MCF 10A (cell line): ENCODE results near the gene OPCML. TPM values are rescaled to one million over a fixed set of nuclear protein-coding genes. Genes with fewer than 3 reads are reported as not detected.

Source experiments
- BruUV-seq: library from RNA; stranded (reverse); fragments of 400-500 nt; replicated peaks from 2 replicates; lab custom pipeline; 2021; lab: Mats Ljungman, UMichigan
- CTCF ChIA-PET: fragments of 300-600 bp; sonication (Branson Sonifier 250); formaldehyde crosslinking; extraction: SDS; loops from one replicate; lab custom pipeline; 2021; ENCODE audit warnings: antibody characterized with exemption, inconsistent platforms; lab: Yijun Ruan, JAX
- POLR2A ChIA-PET: fragments of 300-600, 350-650 bp; sonication (Branson Sonifier 250); formaldehyde crosslinking; extraction: SDS; loops from one replicate; lab custom pipeline; 2020; ENCODE audit warnings: antibody characterized with exemption, inconsistent platforms; lab: Yijun Ruan, JAX
- DNase-seq: peaks from one replicate; pipeline ENCODE4 v3.0.0-alpha.2; 2018; ENCODE audit not compliant: unreplicated experiment
- H3K27ac Mint-ChIP-seq: one replicate; pipeline ENCODE4 v1.8.0; 2022; ENCODE audit warnings: mild to moderate bottlenecking, low read depth, mixed read lengths; ENCODE audit not compliant: unreplicated experiment
- H3K27me3 Mint-ChIP-seq: one replicate; pipeline ENCODE4 v1.8.0; 2022; ENCODE audit warnings: mixed read lengths; ENCODE audit not compliant: insufficient read depth, unreplicated experiment
- H3K36me3 Mint-ChIP-seq: one replicate; pipeline ENCODE4 v1.8.0; 2022; ENCODE audit warnings: mild to moderate bottlenecking, moderate library complexity, mixed read lengths; ENCODE audit not compliant: insufficient read depth, unreplicated experiment
- H3K4me1 Mint-ChIP-seq: one replicate; pipeline ENCODE4 v1.8.0; 2022; ENCODE audit warnings: mixed read lengths; ENCODE audit not compliant: insufficient read depth, unreplicated experiment
- H3K4me3 Mint-ChIP-seq: one replicate; pipeline ENCODE4 v1.8.0; 2022; ENCODE audit warnings: mild to moderate bottlenecking, moderate library complexity, mixed read lengths; ENCODE audit not compliant: unreplicated experiment
- H3K9me3 Mint-ChIP-seq: one replicate; pipeline ENCODE4 v1.8.0; 2022; ENCODE audit warnings: mixed read lengths; ENCODE audit not compliant: unreplicated experiment
- intact Hi-C: fragments of 100-400 bp; cut with micrococcal nuclease; formaldehyde crosslinking; loops from 2 replicates; pipeline ENCODE4 v1.14.1; 2022
- total RNA-seq: library from RNA; stranded (reverse); gene quantifications from 2 replicates; pipeline ENCODE4 v1.2.3, GENCODE V29; 2022
- TF ChIP-seq, protein P1 (sequence below): fragments of 200-600 bp; IDR thresholded peaks from one replicate; pipeline ENCODE4 v1.8.0; 2022; ENCODE audit warnings: antibody characterized with exemption, mild to moderate bottlenecking; ENCODE audit not compliant: unreplicated experiment

OPCML gene
- total RNA-seq, 1 experiment from 2014 or later, result not detected

DNA sequence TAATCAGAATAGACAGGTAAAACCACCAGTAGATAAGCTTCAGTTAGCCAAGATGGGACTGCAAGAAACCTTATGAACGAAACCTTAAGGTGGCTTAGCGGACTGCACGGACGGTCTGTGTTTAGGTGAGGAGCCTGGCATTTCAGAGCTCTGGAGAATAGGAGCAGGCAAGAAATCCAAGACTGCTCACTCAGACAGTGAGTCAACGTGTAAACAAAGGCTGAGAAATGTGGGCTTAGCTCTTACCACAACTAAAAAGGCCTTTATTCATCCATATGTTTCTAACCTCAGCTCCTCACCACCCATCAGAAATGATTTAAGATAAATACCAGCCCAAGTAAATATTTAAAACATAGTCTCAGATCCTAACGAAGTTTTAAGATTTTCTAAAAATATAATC is 657.7 kb downstream of the OPCML start:
- POLR2A ChIA-PET, result interaction anchor here (0.7 kb wide), 2 partner anchors 27 to 431 kb away, joined by 3 to 4 read pairs; no protein-coding TSS in a partner anchor
- peaks cover 21% of the 10 kb centered on the region for H3K9me3 Mint-ChIP-seq
- CTCF ChIA-PET, result no interaction called here

DNA sequence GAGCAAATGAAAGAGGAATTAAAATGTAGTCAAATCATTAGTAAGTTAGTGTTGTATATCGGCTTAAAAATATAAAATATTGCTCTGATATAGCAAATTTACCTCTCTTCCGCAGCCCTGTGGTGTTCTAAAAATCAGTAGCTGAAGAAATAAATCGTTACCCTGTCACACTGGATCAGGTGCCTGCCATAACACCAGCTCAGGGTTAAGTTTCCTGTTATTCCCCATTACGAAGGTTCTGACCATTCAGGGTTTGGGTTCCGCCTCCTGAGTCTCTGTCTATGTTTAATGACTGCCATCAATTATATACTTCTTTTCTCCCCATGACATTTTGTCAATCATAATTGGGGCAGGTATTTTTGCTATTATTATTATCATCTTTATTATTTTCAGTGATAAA is 658.5 kb downstream of the OPCML start:
- no peaks in the 10 kb centered on the region for H3K36me3 Mint-ChIP-seq
- TF ChIP-seq, protein P1, sequence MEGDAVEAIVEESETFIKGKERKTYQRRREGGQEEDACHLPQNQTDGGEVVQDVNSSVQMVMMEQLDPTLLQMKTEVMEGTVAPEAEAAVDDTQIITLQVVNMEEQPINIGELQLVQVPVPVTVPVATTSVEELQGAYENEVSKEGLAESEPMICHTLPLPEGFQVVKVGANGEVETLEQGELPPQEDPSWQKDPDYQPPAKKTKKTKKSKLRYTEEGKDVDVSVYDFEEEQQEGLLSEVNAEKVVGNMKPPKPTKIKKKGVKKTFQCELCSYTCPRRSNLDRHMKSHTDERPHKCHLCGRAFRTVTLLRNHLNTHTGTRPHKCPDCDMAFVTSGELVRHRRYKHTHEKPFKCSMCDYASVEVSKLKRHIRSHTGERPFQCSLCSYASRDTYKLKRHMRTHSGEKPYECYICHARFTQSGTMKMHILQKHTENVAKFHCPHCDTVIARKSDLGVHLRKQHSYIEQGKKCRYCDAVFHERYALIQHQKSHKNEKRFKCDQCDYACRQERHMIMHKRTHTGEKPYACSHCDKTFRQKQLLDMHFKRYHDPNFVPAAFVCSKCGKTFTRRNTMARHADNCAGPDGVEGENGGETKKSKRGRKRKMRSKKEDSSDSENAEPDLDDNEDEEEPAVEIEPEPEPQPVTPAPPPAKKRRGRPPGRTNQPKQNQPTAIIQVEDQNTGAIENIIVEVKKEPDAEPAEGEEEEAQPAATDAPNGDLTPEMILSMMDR, result no peak
- no peak for DNase-seq
- ChIA-PET CTCF (no interaction called here), POLR2A (interaction anchor here (0.6 kb wide), 1 partner anchor 33 kb away, joined by 3 read pairs; no protein-coding TSS in a partner anchor)
- H3K9me3 Mint-ChIP-seq, result peaks cover 19% of the 10 kb centered on the region
- no peaks in the 10 kb centered on the region for H3K4me1 Mint-ChIP-seq
- intact Hi-C loops, result no loop called here
- no peaks in the 10 kb centered on the region for H3K27me3 Mint-ChIP-seq
- H3K4me3 Mint-ChIP-seq, result no peak overlapping the region
- H3K27ac Mint-ChIP-seq, result no peak overlapping the region
- no TSS peak for BruUV-seq

More for the DNA sequence above, 657.7 kb downstream of the OPCML start:
- TF ChIP-seq, protein P1, result no peak
- Mint-ChIP-seq H3K4me1 (no peaks in the 10 kb centered on the region), H3K27me3 (no peaks in the 10 kb centered on the region), H3K36me3 (no peaks in the 10 kb centered on the region), H3K4me3 (no peak overlapping the region), H3K27ac (no peak overlapping the region)
- BruUV-seq, result no TSS peak
- intact Hi-C loops, result no loop called here
- peak; percentile 17 for DNase-seq

DNA sequence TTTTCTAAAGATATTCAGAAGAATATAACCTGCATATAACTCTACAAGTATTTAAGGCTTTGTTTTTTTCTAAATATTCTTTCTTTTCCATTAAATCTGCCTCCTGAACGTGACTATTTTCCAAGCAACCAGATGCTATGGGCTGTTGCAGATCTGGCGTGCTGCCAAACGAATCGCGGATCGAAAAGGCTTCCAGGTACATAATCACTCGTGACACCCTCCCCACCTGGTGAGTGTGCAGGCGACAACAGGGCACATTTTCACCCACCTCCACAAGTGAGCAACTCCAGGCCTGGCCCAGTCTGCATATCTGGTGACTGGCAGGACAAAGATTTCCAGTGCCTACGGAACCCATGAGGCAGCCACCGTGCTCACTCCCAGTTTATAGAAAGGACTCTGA is 660.1 kb downstream of the OPCML start:
- H3K36me3 Mint-ChIP-seq, result no peaks in the 10 kb centered on the region
- H3K4me3 Mint-ChIP-seq, result no peak overlapping the region

DNA sequence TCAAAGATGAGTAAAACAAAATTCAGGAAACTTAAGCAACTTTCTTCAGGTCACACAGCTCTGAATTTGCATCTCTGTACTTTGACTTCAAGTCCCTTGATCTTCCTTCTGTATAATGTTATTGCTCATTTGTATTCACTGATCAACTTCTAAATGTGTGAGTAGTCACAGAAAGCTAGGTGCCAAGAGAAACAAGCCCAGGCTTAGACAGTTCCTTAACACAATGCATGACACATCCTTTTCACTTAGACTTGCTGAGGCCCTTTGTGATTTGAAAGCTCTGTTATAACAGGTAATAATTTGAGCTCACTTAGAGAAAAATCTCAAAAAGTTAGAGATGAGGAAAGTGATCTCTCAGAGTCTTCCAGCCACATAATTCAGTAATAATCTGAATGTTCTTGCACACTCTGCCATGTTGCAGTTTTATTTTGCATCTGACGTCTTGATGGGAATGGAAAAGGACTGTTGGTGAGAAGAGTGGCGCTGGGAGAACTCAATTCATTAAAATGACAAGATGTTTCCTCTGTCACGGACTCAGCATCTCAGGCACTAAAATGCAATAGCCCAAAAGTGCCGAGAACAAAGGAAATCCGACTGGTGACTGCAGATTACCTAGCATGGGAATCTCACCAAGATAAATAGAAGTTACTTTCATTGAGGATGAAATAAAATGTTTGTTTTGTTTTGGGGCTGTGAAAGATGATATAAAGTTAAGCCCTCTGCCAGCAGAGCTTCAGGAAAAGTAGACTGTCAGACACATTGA is 665.3 kb downstream of the OPCML start:
- TF ChIP-seq, protein P1, result no peak
- BruUV-seq, result no TSS peak
- DNase-seq, result peak; percentile 30
- ChIA-PET CTCF (interaction anchor here (0.6 to 1.1 kb wide), 2 partner anchors 18 to 74 kb away, joined by 3 to 4 read pairs; no protein-coding TSS in a partner anchor), POLR2A (no interaction called here)
- intact Hi-C loops, result no loop called here
- Mint-ChIP-seq H3K27me3 (no peaks in the 10 kb centered on the region), H3K9me3 (no peaks in the 10 kb centered on the region), H3K36me3 (no peaks in the 10 kb centered on the region), H3K4me1 (no peaks in the 10 kb centered on the region), H3K27ac (no peak overlapping the region), H3K4me3 (no peak overlapping the region)

More for the DNA sequence above, 660.1 kb downstream of the OPCML start:
- no TSS peak for BruUV-seq
- no peak overlapping the region for H3K27ac Mint-ChIP-seq
- intact Hi-C loops, result no loop called here
- H3K27me3 Mint-ChIP-seq, result no peaks in the 10 kb centered on the region
- ChIA-PET CTCF (interaction anchor here (0.6 kb wide), 1 partner anchor 95 kb away, joined by 3 read pairs; no protein-coding TSS in a partner anchor), POLR2A (no interaction called here)
- DNase-seq, result no peak
- H3K9me3 Mint-ChIP-seq, result peaks cover 19% of the 10 kb centered on the region
- TF ChIP-seq, protein P1, result no peak
- no peaks in the 10 kb centered on the region for H3K4me1 Mint-ChIP-seq
